GM18498 (cell line): ENCODE results near the gene FERMT3.

ENCODE experiments used
- ATAC-seq: cut with Tn5 transposase; IDR thresholded peaks from one replicate; pipeline ENCODE4 v1.9.1; 2021; ENCODE audit warnings: mild to moderate bottlenecking, moderate library complexity; ENCODE audit not compliant: unreplicated experiment

Gene FERMT3

DNA sequence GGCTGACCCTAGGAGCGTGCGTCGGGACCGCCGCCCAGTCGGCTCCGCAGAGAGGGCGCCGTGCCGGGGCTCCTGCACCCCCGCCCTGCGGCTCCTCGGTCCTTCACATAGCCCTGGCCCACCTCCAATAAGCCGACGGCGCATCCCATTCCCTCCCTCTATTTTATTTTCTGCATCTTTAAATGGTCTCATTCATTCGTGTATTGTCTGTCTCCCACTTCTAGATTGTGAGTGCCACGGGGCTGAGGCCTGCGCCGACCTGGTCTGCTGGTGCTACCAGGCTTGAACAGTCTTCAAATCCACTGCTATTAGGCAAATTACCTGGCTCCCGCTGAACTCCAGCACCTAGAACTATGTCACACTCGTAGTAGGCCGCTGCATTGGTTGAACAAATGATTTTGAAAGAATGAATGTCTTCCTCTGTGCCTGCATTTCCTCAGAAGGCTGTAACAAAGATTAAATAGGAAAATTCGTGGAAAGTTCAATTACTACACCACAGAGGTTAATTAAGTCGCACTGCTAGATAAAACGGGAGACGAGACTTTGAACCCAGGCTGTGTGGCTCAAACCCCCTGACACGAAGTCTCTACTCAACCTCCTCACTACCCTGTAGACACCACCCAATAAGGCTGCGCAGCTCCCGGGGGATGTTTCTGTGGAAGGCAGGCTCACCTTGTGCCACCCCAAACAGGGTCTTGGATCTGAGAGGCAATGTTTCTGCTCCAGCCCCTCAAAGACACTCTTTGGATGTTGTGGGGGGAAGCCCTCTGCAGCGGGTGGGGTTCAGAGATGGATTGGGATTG lies 41.4 kb downstream of the FERMT3 start:
- ATAC-seq = no peak

DNA sequence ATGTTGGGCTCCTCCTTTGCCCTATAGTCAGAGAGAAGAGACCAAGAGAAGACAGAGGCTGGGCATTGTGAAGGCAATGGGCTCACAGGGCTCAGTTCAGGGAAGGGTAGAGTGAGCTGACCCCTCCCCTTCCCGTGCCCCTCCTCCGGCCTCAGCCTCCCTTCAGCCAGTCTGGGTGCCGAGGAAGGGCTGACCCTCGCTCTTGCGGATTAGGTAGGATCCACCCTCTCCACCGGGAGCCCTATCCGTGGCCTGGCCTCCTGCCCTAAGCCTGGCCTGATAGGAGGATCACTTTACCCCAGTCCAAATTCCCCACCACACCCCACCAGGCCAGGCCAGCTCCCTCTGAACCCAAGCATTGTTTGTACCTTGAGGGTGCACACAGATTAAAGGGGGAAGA lies 42.1 kb downstream of the FERMT3 start:
- ATAC-seq = no peak

DNA sequence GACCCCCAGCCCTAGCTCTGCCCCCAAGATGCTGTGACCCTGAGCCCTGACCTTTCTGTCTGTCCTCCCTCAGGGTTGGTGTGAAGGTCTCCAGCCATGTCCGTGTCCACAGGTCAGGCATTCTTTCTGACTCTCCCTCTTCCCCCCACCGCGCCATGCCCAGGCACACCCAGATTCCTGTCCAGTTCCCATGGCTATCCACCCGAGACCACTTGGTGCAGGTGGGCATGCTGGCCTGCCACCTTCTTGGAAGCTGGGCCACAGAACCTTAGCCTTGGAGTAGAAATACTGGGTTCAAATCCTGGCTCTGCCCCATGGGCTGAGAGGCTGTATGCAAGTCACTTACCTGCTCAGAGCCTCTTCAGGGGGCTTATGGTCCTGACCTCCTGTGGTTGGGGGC lies 42.5 kb downstream of the FERMT3 start:
- ATAC-seq = no peak

DNA sequence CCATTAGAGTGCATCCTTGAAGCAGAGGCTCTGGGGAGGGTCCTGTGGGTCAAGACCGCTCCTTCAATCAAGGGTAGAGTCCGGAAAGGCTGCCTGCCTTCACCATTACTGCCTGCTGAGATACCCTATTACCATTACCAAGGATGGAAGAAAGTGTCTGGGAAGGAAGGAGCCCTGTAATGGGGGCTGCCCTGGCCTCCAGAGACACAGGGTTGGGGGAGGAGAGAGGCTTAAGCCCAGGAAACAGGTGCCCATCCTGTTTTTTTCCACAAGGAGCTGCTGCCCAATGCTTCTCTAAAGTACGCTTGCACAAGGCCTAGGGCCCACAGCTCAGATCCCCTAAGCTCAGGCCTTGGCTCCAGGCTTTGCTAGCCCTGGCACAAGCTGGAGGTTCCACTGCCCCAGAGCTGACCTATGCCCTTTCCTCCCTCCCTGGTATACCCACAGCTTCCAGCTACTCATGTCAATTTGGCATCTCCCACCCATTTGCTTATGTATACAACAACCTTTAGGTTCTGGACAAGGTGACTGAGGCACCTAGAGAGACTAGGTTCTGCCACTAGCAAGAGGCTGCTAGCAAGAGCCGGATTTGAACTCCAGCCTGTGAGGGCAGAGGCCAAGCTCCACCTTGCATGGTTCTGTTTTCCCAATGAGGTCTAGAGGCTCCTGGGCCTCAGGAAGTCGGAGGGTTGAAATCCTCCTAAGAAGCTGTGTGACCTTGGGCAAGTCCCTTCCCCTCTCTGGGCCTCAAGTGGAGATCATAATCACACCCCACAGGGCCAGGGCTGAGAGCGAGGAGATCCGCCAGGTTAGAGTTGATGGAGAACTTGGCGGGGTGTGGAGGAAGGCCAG lies 43.3 kb downstream of the FERMT3 start:
- no peak for ATAC-seq

DNA sequence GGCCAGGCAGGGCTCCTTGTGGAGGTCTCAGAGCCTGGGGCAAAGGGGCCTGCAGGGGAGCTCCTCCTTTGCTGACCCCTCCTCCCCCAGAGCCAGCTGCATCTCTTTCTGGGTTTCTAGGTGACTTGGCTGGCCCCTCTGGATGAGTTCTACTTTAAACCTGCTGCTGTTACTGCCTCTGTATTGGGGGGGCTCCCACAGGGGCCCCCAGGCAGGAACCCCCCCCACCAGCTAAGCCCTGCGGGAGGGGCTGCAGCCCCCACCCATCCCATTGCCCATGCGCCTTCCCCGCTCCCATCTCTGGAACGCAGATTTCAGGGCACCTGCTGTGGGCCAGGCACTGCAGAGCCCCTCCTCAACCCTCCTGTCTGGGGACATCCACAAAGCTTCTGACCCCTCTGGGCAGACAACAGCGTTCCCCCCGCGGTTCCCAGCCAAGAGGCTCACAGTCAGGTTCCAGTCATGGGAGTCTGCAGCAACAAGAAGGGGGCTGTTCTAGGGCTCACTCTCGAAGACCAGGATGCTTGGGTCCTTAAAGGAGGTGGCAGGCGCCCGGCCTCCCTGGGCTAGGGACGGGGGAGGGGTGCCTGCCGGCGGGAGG lies 44.0 kb downstream of the FERMT3 start:
- ATAC-seq = no peak

DNA sequence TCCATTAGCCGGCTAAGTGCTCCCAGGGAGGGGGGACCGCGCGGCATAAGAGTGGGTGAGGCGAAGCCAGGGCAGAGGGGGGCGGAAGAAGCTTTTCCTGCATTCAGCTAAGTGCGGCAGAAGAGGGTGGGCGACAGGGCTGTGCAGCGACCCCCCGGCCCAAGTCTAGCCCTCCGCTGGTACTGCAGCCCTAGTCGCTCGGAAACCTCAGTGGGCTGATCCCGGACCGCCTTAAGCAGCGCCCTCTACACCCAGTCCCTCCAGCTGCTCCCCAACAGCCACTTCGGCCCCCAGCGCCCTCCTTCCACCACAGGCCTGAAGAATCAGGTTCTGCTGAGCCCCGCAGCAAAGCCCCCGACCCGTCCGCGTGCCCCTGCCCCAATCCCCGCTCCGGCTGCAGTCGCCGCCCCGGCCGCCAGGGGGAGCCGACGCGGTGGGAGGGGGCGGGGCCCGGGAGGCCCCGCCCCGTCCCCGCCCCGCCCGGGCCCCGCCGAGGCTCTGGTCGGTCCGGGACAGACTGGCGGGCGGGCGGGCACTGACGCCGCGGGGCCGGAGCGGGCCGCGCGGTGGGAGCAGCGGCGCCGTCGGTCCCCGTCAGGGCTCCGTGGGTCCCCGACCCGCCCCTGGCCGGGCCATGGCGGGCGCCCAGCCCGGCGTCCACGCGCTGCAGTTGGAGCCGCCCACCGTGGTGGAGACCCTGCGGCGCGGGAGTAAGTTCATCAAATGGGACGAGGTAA lies 44.7 kb downstream of the FERMT3 start, which contains the start of gene PLCB3:
PLCB3 (plus strand) TSS at position 515 of the 737 bp plus-strand sequence; CDS start at position 635, 120 bp downstream.
- peak; percentile 54 for ATAC-seq

DNA sequence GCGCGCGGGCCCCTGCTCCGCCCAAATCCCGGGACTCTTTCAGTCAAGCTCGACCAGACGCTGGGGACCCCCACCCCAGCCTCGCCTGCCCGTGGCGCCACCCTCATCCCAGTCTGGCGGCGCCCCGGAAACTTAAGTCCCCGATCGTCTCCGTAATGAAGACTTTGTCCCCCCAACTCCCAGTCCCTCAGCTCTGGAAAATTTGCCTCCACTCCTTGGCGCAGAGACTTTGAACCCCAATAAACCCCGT lies 45.2 kb downstream of the FERMT3 start:
- ATAC-seq = no peak

DNA sequence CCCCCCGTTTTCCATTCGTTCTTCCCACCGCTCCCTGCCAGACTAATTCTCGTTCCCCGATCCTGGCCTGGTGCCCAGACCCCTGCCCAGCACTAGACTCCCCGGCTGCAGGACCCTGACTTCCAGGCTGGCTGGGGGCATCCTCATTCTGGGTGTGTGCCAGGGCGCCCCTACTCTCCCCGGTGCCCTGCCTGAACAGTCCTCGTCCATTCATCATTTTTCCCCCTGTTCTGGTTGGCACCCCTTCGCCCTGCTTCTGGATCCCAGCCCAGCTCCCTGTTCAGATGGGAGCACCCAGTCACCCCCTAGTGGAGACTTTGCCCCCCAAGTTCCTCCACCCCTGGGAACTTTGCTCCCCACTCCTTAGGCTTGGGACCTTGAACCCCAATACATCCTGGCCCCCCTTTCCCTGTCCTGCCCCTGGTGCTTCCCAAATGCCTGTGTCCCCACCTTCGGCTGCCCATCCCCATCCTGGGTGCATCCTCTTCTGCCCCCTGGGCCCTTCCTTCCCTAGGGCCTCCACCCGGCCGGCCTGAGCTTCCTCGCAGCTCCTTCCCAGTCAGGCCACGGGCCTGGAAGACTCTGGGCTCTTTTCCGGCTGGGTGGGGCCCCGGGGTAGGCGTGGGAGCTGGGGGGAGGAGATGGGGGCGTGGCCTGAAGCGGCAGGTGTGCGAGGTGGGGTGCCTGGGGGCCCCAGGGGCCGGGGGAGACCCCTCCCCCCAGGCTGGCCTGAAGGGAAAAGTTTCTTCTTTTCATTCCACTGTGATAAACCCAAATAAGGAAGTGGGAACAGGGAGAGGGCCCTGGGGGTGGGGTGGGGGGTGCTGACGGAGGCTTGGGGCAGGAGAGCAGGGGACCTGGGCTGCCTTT lies 45.7 kb downstream of the FERMT3 start:
- ATAC-seq = no peak

DNA sequence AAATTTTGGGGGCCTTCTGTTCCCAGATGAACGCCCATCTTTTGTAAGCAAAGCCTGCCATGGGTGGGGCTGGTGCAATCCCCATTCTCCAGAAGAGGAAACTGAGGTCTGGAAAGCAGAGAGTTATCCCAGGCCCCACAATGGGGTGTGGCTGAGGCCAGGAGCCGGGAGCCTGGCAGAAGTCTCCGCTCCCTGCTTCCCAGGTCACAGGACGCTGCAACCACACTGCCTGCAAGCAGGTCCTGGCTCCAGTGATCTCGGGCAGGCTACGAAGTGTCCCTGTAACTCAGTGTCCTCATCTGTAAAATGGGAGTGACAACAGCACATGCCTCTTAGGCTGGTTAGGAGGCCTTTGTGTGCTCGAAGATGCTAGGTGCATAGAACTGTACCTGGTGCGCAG lies 46.5 kb downstream of the FERMT3 start:
- ATAC-seq = no peak

DNA sequence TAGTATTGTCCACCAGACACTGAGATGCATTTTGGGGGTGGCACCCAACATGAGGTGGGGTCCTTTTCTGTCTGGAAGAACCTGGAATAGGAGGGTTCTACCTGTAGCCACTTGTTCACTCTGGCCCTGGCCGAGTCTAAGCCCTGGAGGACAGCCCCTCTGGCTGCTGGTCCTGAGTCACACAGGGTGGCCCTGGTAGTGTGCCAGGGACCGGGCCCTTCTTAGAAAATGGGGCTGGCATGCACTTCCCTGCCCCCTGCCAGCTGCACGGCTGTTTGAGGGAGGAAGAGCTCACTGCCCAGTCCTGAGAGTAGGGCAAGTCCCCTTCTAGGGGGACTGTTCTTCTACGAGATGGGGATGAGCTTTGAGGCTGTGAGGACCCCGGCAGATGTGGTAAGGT lies 47.0 kb downstream of the FERMT3 start:
- ATAC-seq = no peak

DNA sequence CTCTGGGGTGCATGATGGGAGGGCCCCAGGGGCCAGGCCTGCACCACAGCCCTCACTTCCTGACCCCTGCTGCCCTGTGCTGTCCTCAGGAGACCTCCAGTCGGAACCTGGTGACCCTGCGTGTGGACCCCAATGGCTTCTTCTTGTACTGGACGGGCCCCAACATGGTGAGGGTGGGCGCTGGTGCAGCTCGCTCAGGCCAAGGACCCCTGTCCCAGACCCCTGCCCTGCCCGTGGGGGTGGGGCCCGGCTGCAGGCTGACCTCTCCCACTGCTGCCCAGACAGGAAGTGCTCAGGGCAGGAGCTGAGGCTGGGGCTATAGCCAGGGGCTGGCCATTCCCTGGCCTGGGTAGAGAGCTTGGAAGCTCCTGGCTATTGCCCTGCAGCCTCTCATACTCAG lies 47.8 kb downstream of the FERMT3 start:
- no peak for ATAC-seq

DNA sequence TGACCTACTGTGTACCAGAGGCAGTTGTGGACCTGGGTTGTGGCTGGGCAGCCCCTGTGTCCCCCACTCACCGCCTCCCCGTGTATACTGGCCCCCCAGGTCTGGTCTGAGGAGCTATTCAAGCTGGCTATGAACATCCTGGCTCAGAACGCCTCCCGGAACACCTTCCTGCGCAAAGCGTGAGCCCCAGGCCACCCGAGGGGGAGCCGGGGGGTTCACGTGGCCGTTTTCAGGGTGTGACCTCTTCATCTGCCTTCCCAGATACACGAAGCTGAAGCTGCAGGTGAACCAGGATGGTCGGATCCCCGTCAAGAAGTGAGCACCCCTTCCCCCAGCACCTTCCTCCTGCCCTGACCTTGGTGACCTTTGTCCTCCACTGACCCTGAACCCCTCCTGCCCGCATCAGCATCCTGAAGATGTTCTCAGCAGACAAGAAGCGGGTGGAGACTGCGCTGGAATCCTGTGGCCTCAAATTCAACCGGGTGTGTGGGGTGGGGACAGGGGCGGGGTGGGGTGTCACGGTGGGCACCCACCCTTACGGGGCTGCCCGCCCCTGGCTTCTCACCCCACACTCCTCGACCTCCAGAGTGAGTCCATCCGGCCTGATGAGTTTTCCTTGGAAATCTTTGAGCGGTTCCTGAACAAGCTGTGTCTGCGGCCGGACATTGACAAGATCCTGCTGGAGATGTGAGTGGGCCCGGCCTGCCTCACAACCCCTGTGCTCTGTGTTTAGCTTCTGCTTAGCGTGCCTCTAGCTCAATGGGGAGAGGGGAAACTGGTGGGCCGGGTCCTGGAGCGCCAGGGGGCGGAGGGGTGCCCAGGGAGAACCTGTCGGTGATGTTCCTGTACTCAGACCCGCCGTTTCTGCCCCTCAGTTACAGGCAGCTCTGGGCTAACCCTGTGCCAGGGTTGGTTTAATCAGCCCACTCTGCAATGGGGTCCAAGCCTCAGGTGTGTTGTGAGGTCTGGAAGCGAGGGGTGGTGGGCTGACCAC lies 48.9 kb downstream of the FERMT3 start:
- ATAC-seq = no peak

DNA sequence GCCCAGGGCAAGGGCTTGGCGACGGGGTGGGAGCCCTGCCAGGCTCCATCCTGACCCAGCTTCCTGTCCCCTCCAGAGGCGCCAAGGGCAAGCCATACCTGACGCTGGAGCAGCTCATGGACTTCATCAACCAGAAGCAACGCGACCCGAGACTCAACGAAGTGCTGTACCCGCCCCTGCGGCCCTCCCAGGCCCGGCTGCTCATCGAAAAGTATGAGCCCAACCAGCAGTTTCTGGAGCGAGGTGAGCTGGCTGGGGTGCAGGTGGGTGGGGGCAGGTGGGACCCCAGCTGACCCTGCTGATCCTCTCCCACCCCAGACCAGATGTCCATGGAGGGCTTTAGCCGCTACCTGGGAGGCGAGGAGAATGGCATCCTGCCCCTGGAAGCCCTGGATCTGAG lies 49.8 kb downstream of the FERMT3 start:
- ATAC-seq = no peak

DNA sequence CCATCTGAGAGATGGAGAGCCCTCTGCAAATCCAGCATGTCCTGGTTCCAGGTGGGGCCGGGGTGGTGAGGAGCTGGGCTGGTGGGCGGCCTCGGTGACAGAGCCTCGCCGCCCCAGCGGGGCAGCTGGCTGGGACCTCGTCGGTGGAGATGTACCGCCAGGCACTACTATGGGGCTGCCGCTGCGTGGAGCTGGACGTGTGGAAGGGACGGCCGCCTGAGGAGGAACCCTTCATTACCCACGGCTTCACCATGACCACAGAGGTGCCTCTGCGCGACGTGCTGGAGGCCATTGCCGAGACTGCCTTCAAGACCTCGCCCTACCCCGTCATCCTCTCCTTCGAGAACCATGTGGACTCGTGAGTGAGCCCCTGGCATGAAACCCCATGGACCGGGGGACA lies 51.8 kb downstream of the FERMT3 start:
- ATAC-seq = no peak

DNA sequence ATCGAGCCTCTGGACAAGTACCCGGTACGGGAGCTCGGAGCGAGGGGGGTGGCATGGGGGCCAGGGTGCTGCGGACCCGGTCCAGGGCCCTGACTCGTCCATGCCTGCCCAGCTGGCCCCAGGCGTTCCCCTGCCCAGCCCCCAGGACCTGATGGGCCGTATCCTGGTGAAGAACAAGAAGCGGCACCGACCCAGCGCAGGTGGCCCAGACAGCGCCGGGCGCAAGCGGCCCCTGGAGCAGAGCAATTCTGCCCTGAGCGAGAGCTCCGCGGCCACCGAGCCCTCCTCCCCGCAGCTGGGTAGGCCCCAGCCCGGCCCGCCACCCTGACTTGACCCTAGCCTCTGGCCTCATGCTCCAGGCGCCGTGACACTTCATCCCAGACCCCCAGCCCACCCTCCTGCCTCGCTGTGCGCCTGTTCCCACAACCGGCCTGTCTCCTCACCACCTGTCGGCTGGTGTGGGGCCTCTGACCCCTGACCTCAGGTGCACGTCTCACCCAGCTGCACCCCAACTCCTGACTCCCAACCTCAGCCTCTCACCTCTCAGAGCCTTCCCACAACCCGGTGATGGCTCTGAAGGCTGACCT lies 52.5 kb downstream of the FERMT3 start:
- ATAC-seq = no peak

DNA sequence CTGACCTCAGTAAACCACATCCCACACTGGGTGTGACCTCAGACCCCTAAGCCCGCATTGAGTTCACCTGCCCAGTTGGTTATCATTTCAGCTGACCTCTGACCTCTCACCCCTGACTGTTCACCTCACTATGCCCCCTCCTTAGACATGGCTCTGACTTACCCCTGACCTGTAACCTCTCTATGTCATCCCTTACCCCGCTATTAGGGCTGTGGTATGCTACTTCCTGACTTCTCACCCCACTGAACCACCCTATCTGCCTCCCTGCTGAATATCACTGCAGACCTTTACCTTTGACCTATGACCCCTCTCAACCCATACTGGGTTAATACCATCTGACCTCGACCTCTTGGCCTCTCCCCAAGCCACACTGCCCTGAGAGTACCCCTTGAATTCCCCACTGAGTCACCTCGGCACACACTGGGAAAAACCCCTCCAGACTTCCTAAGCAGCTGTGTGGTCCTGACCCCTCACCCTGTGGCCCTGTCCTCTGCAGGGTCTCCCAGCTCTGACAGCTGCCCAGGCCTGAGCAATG lies 53.1 kb downstream of the FERMT3 start:
- no peak for ATAC-seq

DNA sequence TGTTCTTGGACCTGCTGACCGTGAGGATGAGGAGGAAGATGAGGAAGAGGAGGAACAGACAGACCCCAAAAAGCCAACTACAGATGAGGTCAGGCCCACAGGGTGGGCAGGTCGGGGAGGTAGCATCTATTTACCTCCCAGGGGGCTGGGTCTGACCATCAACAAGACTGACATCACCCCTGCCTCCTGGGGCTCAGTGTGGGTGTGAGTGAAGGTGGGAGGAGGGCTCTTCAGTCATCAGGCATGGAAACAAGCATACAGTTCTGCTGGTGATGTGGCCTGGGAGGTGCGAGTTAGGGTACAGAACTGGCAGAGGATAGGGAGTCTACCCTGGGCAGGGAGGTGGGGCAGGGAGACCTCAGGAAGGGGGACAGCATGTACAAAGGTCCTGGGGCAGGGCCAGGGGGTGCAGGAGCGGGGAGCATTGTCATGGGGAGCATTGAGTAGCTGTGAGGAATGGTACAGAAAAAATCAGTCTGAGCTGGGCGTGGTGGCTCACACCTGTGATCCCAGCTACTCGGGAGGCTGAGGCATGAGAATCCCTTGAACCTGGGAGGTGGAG lies 53.7 kb downstream of the FERMT3 start:
- ATAC-seq = no peak

DNA sequence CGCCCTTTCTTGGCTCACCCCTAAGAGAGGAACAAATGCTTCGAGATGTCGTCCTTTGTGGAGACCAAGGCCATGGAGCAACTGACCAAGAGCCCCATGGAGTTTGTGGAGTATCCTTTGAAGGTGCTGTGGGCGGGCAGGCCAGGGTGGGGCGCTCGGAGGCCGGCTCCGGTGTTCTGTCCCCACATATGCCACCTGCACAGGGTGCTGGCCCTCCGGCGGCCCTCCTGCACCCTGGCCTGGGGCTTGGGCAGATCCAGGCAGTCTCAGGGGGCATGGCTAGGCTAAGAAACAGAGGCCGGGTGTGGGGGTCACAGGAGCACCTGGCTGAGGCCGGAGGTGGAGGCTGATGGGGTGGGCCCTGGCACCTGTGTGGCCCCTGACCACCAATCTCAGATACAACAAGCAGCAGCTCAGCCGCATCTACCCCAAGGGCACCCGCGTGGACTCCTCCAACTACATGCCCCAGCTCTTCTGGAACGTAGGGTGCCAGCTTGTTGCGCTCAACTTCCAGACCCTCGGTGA lies 55.1 kb downstream of the FERMT3 start:
- no peak for ATAC-seq
